Lower lobe of right lung (tissue), 2 donors: ENCODE measurements around the gene BCL2L13. TPM values are rescaled to one million over a fixed set of nuclear protein-coding genes. Genes with fewer than 3 reads are reported as not detected.
A peak's percentile ranks its signal among the peaks of the same experiment; 100 is the strongest.

ENCODE experiments used
- ATAC-seq, 2 donors: fragments of 200-7000 bp; cut with Tn5 transposase; one replicate each; pipeline ENCODE4 v1.9.1; 2020 to 2022; ENCODE audit warnings: mild to moderate bottlenecking in 2 of 2, moderate library complexity in 2 of 2
- DNase-seq: peaks from one replicate; pipeline ENCODE4 v3.0.0-alpha.2; 2020
- H3K27ac ChIP-seq: fragments of 200-600 bp; one replicate; pipeline ENCODE4 v1.8.0; 2022
- H3K27me3 ChIP-seq: fragments of 200-600 bp; one replicate; pipeline ENCODE4 v1.8.0; 2022; ENCODE audit warnings: low read depth
- H3K36me3 ChIP-seq: fragments of 200-600 bp; one replicate; pipeline ENCODE4 v1.8.0; 2022; ENCODE audit warnings: mild to moderate bottlenecking
- H3K4me1 ChIP-seq: fragments of 200-600 bp; one replicate; pipeline ENCODE4 v1.8.0; 2022
- H3K4me3 ChIP-seq: fragments of 200-600 bp; one replicate; pipeline ENCODE4 v1.8.0; 2022; ENCODE audit warnings: mild to moderate bottlenecking
- H3K9me3 ChIP-seq: fragments of 200-600 bp; one replicate; pipeline ENCODE4 v1.8.0; 2022
- intact Hi-C: fragments of 100-400 bp; cut with DNase I; formaldehyde crosslinking; loops from one replicate; pipeline ENCODE4 v1.11.0; 2022
- total RNA-seq: library from RNA; stranded (reverse); fragmentation: NEBNext Ultra II Directional; extraction: Animal tissue kit (Norgen Biotek cat#: 25700); gene quantifications from one replicate; pipeline ENCODE4 v1.2.1, GENCODE V29; 2021
- TF ChIP-seq, protein P1 (sequence below): fragments of 200-600 bp; IDR thresholded peaks from one replicate; pipeline ENCODE4 v1.8.0; 2022; ENCODE audit warnings: antibody characterized with exemption, mild to moderate bottlenecking
- donor health status: DM: no; HTN: yes; CAD: no; lungs with severe emphysema.

BCL2L13 gene
- total RNA-seq, 1 donor from 2014 or later = 41.2 TPM

DNA sequence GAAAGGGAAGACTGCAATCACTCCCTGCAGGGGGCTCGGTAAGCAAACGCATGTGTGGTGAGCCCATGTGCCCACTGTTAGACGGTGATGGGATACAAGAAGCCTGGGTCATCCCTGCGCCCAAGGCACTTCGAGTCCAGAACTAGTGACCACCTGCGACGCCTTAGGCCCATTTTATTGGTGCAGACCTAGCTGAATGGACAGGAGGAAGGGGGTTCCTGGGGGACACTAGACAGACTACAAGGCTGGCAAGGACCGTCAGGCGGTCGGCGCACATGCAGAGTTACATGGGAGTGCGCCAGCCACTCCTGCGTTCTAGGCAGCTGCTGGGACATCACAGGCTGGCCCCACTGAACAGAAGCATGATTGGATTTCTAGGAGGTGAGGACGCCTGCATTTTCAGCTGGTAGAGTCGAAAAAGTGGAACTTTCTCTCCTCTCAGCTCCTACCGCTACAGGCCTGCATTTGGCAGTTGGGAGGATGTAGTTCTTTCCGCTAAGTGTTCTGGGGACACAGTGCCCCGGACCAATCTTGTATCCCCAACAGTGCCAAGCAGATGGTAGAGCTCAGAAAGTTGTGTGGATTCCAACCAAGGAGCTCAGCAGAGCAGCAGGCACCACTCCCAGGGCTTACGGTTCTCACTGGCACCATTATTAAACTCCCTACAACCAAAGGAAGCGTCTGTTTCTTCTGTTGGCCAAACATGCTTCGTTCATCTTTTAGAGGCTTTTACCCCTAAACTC, 100.0 kb downstream of the BCL2L13 start:
- no peak for DNase-seq
- no peaks in the 10 kb centered on the region for H3K27me3 ChIP-seq
- H3K27ac ChIP-seq = no peak overlapping the region
- intact Hi-C loops = no loop called here
- no peaks in the 10 kb centered on the region for H3K9me3 ChIP-seq
- peaks cover 60% of the 10 kb centered on the region for H3K36me3 ChIP-seq
- ATAC-seq = no peak
- TF ChIP-seq, protein P1, sequence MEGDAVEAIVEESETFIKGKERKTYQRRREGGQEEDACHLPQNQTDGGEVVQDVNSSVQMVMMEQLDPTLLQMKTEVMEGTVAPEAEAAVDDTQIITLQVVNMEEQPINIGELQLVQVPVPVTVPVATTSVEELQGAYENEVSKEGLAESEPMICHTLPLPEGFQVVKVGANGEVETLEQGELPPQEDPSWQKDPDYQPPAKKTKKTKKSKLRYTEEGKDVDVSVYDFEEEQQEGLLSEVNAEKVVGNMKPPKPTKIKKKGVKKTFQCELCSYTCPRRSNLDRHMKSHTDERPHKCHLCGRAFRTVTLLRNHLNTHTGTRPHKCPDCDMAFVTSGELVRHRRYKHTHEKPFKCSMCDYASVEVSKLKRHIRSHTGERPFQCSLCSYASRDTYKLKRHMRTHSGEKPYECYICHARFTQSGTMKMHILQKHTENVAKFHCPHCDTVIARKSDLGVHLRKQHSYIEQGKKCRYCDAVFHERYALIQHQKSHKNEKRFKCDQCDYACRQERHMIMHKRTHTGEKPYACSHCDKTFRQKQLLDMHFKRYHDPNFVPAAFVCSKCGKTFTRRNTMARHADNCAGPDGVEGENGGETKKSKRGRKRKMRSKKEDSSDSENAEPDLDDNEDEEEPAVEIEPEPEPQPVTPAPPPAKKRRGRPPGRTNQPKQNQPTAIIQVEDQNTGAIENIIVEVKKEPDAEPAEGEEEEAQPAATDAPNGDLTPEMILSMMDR = no peak
- H3K4me1 ChIP-seq = no peaks in the 10 kb centered on the region
- H3K4me3 ChIP-seq = no peak overlapping the region

DNA sequence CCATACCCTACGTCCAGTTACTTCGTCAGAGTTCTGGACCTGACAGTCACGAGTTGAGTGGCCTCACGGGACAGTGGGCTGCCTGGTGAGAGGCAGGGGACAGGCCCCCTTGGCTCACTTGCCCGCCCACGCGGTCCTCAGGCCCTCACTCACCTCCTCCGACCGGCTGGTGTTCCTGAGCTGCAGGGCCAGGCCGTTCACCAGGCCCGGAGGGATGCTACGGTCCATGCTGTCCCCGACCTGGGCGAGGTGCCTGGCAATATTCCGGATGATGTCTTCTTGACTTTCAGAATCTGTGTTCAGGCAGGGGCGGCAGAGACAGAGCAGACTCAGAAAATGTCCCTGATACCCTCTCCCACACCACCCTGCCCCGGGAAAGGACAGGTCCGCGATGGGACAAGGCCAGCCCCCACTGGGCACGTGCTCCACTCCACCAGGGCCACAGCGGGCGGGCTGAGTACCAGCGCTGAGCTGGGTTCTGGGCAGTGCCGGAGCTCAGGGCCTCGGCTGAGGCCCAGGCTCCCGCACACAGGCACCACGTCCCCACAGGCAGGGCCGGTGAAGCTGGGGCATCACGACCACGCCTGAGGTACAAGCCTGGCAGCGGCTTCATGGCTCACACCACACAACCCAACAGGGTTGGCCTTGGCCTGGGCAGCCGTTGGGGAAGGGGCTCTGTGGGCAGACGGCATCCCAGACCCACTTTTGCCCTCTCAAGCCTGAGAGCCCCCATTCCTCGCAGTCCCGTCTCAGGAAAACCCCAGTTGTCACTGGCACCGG, 100.8 kb downstream of the BCL2L13 start:
- H3K27me3 ChIP-seq = no peaks in the 10 kb centered on the region
- no peaks in the 10 kb centered on the region for H3K4me1 ChIP-seq
- ATAC-seq (no peak), DNase-seq (no peak)
- H3K9me3 ChIP-seq = no peaks in the 10 kb centered on the region
- intact Hi-C loops = no loop called here
- TF ChIP-seq, protein P1 = no peak
- H3K27ac ChIP-seq = no peak overlapping the region
- H3K4me3 ChIP-seq = no peak overlapping the region
- peaks cover 52% of the 10 kb centered on the region for H3K36me3 ChIP-seq

DNA sequence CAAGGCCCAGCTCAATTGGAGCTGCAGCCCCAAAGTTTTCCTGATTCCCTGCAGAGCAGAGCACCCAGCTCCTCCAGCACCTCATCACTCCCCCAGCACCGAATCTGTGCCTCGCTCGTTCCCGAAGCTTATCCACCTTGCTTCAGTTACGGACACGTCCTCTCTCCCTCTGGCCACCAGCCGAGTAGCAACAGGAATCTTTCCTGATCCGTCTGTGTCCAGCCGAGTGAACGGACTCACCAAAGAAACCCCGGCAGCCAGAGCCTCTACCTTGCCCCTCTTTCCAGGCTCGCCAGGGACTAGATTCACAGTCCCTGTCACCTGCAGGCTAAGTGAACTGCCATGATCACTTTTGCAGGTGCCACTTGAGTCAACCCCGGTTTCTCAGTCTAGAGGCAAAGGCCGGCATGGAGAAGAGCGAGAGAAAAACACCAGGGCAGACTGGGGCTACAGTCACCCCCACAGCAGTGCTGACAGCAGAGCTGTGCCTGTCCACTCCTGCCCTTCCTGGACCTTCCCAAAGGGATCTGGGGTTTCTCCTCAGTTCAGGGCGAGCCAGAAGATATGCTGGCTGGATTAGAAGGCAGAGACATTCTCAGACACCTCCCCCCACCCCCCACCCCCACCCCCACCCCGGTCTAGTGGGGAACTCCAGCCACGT, 103.4 kb downstream of the BCL2L13 start:
- no peaks in the 10 kb centered on the region for H3K27me3 ChIP-seq
- no peak overlapping the region for H3K4me3 ChIP-seq
- H3K9me3 ChIP-seq = no peaks in the 10 kb centered on the region
- ATAC-seq (no peak), DNase-seq (no peak)
- intact Hi-C loops = no loop called here
- H3K36me3 ChIP-seq = peaks cover 29% of the 10 kb centered on the region
- H3K4me1 ChIP-seq = no peaks in the 10 kb centered on the region
- no peak overlapping the region for H3K27ac ChIP-seq
- TF ChIP-seq, protein P1 = no peak

DNA sequence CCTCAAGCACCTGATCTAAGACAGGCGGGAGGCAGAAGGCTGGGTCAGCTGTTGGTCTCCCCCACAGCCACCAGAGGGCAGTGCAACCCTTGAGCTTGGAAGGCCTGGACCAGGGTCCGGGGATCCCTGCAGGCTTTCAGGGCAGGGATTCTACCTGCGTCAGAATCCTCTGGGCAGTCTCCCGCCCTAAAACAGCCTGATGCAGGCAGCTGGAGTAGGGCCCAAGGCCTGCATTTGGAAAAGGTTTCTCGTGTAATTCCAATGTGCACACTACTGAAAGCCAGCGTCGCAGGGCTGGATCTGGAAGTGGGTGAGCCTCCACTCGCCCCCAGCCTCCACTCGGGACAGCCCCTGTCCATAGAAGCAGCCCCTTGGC, 104.0 kb downstream of the BCL2L13 start:
- DNase-seq (peak; percentile 65), ATAC-seq (peak; percentile 76 to 80)
- no peak overlapping the region for H3K4me3 ChIP-seq
- no peak overlapping the region for H3K27ac ChIP-seq
- TF ChIP-seq, protein P1 = peak; percentile 74
- intact Hi-C loops = no loop called here
- H3K27me3 ChIP-seq = no peaks in the 10 kb centered on the region
- H3K4me1 ChIP-seq = no peaks in the 10 kb centered on the region
- H3K9me3 ChIP-seq = no peaks in the 10 kb centered on the region
- peaks cover 23% of the 10 kb centered on the region for H3K36me3 ChIP-seq

DNA sequence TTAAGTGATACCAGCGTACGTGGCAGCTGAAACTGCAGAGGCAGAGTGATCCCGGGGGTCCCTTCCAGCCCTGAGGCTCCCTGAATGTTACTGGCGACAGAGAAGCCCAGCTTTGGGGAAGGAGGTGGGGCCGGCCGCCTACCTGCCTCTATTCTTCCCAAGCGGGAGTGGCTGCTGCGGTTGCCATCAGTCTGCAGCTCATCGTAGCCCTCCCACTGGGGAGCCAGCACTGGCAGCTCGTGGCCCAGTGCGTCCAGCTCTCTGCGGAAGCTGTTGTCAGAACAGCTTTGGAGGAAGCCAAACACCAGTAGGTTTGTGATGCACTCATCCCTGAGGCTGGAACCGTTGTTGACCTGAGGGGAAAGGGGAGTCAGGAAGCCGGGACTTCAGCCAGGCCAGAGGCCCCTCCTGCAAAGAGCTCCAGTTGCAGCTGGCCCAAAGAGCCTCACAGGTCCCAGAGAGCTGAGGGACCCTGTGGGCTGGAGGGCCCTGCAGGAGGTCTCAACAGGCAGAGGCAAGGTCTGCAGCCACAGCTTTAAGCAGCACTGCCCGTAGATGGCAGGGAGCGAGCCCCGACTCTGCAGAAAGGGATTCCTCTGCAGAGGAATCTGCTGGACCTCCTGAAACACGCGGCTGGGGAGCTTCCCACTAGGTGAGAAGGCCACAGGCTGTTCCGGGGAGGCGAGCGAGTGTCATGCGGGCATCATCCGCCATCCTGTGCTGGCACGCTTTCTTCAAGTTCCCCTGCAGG, 105.3 kb downstream of the BCL2L13 start:
- no peak overlapping the region for H3K4me3 ChIP-seq
- intact Hi-C loops = no loop called here
- no peak for DNase-seq
- no peak overlapping the region for H3K27ac ChIP-seq
- no peaks in the 10 kb centered on the region for H3K27me3 ChIP-seq
- H3K36me3 ChIP-seq = peaks cover 18% of the 10 kb centered on the region
- no peak for ATAC-seq
- TF ChIP-seq, protein P1 = no peak
- no peaks in the 10 kb centered on the region for H3K9me3 ChIP-seq
- no peaks in the 10 kb centered on the region for H3K4me1 ChIP-seq
